Left ventricle myocardium inferior (tissue), 1 donor: ENCODE measurements around the gene ST8SIA4. TPM values are rescaled to one million over a fixed set of nuclear protein-coding genes. Genes with fewer than 3 reads are reported as not detected.

Experiments used
- DNase-seq: peaks from one replicate; pipeline ENCODE4 v3.0.0-alpha.2; 2020
- H3K27ac ChIP-seq: fragments of 200-600 bp; replicated peaks from 2 replicates; pipeline ENCODE4 v1.8.0; 2021
- H3K27me3 ChIP-seq: fragments of 200-600 bp; 2 replicates; pipeline ENCODE4 v1.8.0; 2021; ENCODE audit warnings: low read depth
- H3K36me3 ChIP-seq: fragments of 200-600 bp; 2 replicates; pipeline ENCODE4 v1.8.0; 2021
- H3K4me1 ChIP-seq: fragments of 200-600 bp; 2 replicates; pipeline ENCODE4 v1.8.0; 2021
- H3K4me3 ChIP-seq: fragments of 200-600 bp; 2 replicates; pipeline ENCODE4 v1.8.0; 2021; ENCODE audit warnings: mild to moderate bottlenecking, moderate library complexity
- H3K9me3 ChIP-seq: fragments of 200-600 bp; replicated peaks from 2 replicates; pipeline ENCODE4 v1.8.0; 2021
- CTCF ChIP-seq: fragments of 200-600 bp; IDR thresholded peaks from 2 replicates; pipeline ENCODE4 v1.8.0; 2021; ENCODE audit warnings: antibody characterized with exemption, mild to moderate bottlenecking, borderline replicate concordance
- intact Hi-C: fragments of 100-400 bp; cut with micrococcal nuclease; formaldehyde crosslinking; loops from one replicate; pipeline ENCODE4 v1.11.0; 2022
- microRNA-seq: library from miRNA; unstranded; fragments of <30 nt; microRNA quantifications from one replicate; pipeline ENCODE4 v1.2.0, GENCODE V29; 2020
- total RNA-seq: library from RNA; stranded (reverse); fragmentation: NEBNext Ultra II Directional; extraction: Animal tissue kit (Norgen Biotek cat#: 25700); gene quantifications from one replicate; pipeline ENCODE4 v1.2.1, GENCODE V29; 2021
- donor health status: DM: no; HTN: yes; CAD: no; lungs with severe emphysema.

Gene ST8SIA4
- total RNA-seq, 1 donor from 2014 or later = 3.2 TPM

DNA sequence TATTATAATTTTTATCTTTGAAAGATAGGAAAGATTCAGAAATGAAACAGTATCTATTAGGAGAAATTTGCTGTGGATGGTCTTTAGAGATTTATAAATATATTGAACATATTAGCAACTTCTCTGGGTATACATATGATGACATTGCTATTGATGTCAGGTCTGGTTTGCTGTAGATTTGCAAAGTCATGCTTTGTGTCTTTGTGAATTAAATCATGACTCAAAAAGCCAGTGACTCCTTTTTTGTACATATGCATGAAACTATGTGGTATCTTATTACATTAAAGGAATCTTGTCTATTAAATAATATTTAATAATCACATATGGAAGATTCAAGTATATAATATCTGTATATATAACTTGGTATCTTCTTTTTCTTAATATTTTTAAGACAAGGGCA, 141.9 kb downstream of the ST8SIA4 start:
- intact Hi-C loops = no loop called here
- Histone ChIP-seq H3K27me3 (no peaks in the 10 kb centered on the region), H3K36me3 (no peaks in the 10 kb centered on the region), H3K4me1 (no peaks in the 10 kb centered on the region), H3K4me3 (no peak overlapping the region), H3K27ac (no peak overlapping the region), H3K9me3 (no peaks in the 10 kb centered on the region)
- DNase-seq = no peak
- TF ChIP-seq CTCF = no peak

GRCh38 chr5:100760688-100761087, 142.4 kb downstream of the ST8SIA4 start:
- DNase-seq = no peak
- intact Hi-C loops = no loop called here
- no peaks in the 10 kb centered on the region for H3K4me1 ChIP-seq
- no peak overlapping the region for H3K27ac ChIP-seq
- no peaks in the 10 kb centered on the region for H3K36me3 ChIP-seq
- TF ChIP-seq CTCF = no peak
- H3K9me3 ChIP-seq = no peaks in the 10 kb centered on the region
- no peaks in the 10 kb centered on the region for H3K27me3 ChIP-seq
- no peak overlapping the region for H3K4me3 ChIP-seq

- no peak for TF ChIP-seq CTCF
- no peak for DNase-seq
Measured at GRCh38 chr5:100758780-100759179, 144.3 kb downstream of the ST8SIA4 start.

DNA sequence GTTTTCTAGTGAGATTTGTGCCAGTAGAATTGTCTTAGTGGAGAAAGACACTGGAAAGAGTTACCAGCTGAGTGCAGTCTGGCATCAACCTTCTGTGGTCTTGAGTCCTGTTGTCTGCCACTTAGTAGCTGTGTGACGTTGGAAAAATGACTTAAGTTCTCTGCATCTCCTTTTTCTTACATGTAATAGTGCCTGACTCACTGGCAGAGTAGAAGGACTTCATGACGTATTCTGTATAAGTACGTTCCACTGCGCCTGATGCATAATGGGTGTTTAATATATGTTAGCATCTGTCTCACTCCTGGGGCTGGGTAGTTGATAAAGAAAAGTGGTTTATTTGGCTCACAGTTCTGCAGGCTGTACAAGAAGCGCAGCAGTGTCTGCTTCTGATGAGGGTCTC, 144.8 kb downstream of the ST8SIA4 start:
- no peak overlapping the region for H3K27ac ChIP-seq
- no peaks in the 10 kb centered on the region for H3K36me3 ChIP-seq
- H3K9me3 ChIP-seq = no peaks in the 10 kb centered on the region
- DNase-seq = no peak
- no peaks in the 10 kb centered on the region for H3K27me3 ChIP-seq
- TF ChIP-seq CTCF = no peak
- H3K4me3 ChIP-seq = no peak overlapping the region
- H3K4me1 ChIP-seq = no peaks in the 10 kb centered on the region
- intact Hi-C loops = no loop called here

More at GRCh38 chr5:100758780-100759179, 144.3 kb downstream of the ST8SIA4 start:
- Histone ChIP-seq H3K4me3 (no peak overlapping the region), H3K27ac (no peak overlapping the region), H3K4me1 (no peaks in the 10 kb centered on the region), H3K27me3 (no peaks in the 10 kb centered on the region), H3K9me3 (no peaks in the 10 kb centered on the region), H3K36me3 (no peaks in the 10 kb centered on the region)
- intact Hi-C loops = no loop called here

DNA sequence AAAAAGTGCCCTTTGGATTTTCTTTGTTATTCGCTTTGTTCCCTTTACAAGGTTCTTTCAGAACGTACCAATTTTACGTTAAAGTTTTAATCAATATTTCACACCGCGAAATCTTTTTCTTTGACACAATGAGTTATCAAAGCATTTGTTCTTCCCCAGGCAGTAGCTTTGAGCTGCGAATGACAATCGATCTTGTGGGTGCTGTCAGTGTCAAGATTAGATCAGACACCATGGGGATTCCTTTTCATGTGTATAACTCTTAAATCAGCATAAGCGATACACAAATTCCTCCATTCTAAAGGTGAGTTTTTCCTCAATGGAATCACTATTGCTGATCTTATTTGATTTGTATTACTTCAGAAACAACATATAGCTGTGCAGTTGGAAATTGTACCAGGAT, 145.5 kb downstream of the ST8SIA4 start:
- Histone ChIP-seq H3K27ac (no peak overlapping the region), H3K4me3 (no peak overlapping the region), H3K4me1 (no peaks in the 10 kb centered on the region), H3K27me3 (no peaks in the 10 kb centered on the region), H3K9me3 (no peaks in the 10 kb centered on the region), H3K36me3 (no peaks in the 10 kb centered on the region)
- intact Hi-C loops = no loop called here
- no peak for DNase-seq
- TF ChIP-seq CTCF = no peak

Small RNA genes within 50 kb of the gene (microRNA-seq; reads per million reads assigned to microRNA genes)
- gene MIR548P = not detected
